Measurements from ENCODE around the gene TMEM236. TPM values are rescaled to one million over a fixed set of nuclear protein-coding genes. Genes with fewer than 3 reads are reported as not detected.

The TMEM236 gene
- total and polyA plus RNA-seq, 9 of the 15 experiments (the other 6 are each of a cell fraction or from before 2014, with no cell fraction given) = 0.04 to 0.13 (median 0.04) TPM; not detected in 4

GRCh38 chr10:17793823-17794644, 42.0 kb downstream of the TMEM236 start (continued):
- TF ChIP-seq CREM (IDR thresholded peaks at IDR 0.05; ENCODE audit: low read depth) = peak; percentile 31; the same call in 1 of the 2 replicates
- no peak for TF ChIP-seq COPS2 (conservative IDR thresholded peaks at IDR 0.05)
- 0 out of 2 replicates have a peak, but pooled peaks have one; percentile 18 for TF ChIP-seq ATF7 (IDR thresholded peaks at IDR 0.05)
- TF ChIP-seq BHLHE40 (IDR thresholded peaks at IDR 0.05; ENCODE audit: low read length) = peak; percentile 50; the same call in 1 of the 2 replicates
- TF ChIP-seq ZNF639 (CRISPR knock-in tag; conservative IDR thresholded peaks at IDR 0.05 in 1 of 2, IDR thresholded peaks at IDR 0.05 in 1 of 2) = 0 out of 4 replicates have a peak, but pooled peaks of 1 of the 2 experiments have one; percentile 35
- TF ChIP-seq, protein P1, sequence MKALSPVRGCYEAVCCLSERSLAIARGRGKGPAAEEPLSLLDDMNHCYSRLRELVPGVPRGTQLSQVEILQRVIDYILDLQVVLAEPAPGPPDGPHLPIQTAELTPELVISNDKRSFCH (CRISPR knock-in tag; IDR thresholded peaks at IDR 0.05) = no peak
- TF ChIP-seq, protein P1 (tag; IDR thresholded peaks at IDR 0.05) = no peak
- TF ChIP-seq USF2 (CRISPR knock-in tag; IDR thresholded peaks at IDR 0.05) = peak; percentile 64
- TF ChIP-seq NRF1 (conservative IDR thresholded peaks at IDR 0.05 in 1 of 2, IDR thresholded peaks at IDR 0.05 in 1 of 2) = no peak
- peak; percentile 62; the same call in 1 of the 2 replicates for TF ChIP-seq LEF1 (IDR thresholded peaks at IDR 0.05)
